ENCODE measurements around the gene ANKUB1. TPM values are rescaled to one million over a fixed set of nuclear protein-coding genes. Genes with fewer than 3 reads are reported as not detected.

Gene ANKUB1
- total and polyA plus RNA-seq, 10 of the 15 experiments (the other 5 are each of a cell fraction or from before 2014, with no cell fraction given) = 0.08 TPM; not detected in 9

DNA sequence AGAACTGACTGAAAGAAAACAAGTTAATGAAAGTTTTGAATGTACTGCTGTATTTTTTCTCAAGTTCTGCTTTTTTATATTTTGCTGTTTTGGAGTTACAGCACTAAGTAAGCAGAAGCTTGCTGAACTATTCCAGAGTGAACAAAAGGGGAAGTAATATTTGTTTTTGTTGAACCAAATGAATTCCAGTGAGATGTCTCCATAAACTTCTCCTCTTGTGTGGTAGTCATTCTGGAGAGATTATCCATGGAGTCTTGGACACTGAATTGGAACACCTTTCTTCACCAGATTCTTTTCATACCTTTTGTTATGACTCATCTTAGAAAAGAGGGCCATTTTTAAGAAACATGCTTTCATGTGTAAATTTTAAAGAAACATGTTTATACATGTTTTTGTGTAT is 8.8 kb downstream of the ANKUB1 start:
- H2AFZ ChIP-seq (ENCODE audit: control insufficient read depth, low read depth, low read length) = peak overlapping the region; percentile 10; the same call in 1 of the 2 replicates
- no peak for DNase-seq (ENCODE audit: low read depth, low spot score)
- no peak for FAIRE-seq

DNA sequence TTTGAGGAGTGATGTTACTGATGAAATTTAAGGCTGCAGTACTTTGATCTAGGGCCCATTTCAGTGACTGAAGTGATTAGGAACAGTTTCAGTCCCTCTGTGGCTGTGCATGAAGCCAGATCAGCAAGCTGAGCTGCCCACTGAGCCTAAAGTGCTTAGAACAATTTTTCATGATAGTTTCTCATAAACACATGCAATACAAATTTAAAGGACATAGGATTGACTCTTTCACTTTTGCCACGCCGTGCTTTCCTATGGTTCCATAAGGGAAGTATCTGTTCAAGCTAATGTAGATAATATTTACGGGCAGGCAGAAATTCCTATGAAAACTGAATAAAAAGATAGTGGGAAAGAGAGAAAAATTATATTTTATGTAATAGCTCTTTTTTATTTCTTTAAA is 10.6 kb downstream of the ANKUB1 start:
- Histone ChIP-seq H3K79me2 (ENCODE audit: control insufficient read depth, insufficient read depth, low read length) (no peaks in the 10 kb centered on the region), H3K27ac (ENCODE audit: control insufficient read depth, insufficient read depth) (no peak overlapping the region), H3K9me3 (replicated peaks; ENCODE audit: control insufficient read depth, insufficient read depth, low read length) (no peaks in the 10 kb centered on the region; the same call in 2 of the 3 replicates), H2AFZ (ENCODE audit: control insufficient read depth, low read depth, low read length) (no peak overlapping the region), H3K4me3 (no peak overlapping the region), H4K20me1 (ENCODE audit: control insufficient read depth, insufficient read depth) (no peaks in the 10 kb centered on the region), H3K4me1 (ENCODE audit: control insufficient read depth, insufficient read depth, low read length) (peaks cover 4% of the 10 kb centered on the region), H3K27me3 (replicated peaks in 1 of 2; ENCODE audit: control insufficient read depth in 2 of 2, insufficient read depth in 2 of 2, low read length in 1 of 2) (no peaks in the 10 kb centered on the region; a peak in 1 of 4 replicates), H3K36me3 (ENCODE audit: control insufficient read depth in 2 of 2, insufficient read depth in 2 of 2, low read length in 1 of 2) (no peaks in the 10 kb centered on the region), H3K4me2 (ENCODE audit: control insufficient read depth, insufficient read depth) (peak overlapping the region; percentile 59; the same call in 1 of the 2 replicates), H3K9ac (ENCODE audit: control insufficient read depth, insufficient read depth, low read length) (no peak overlapping the region)
- ATAC-seq = no peak
- DNase-seq (ENCODE audit: low read depth, low spot score) = no peak
- FAIRE-seq = no peak
- ChIA-PET RAD21 (ENCODE audit: unreplicated experiment) (interaction anchor here (1.0 kb wide), 2 partner anchors 213 to 272 kb away, joined by 3 to 4 read pairs; no protein-coding TSS in a partner anchor), CTCF (interaction anchor here (0.7 to 2.9 kb wide), 7 partner anchors 10 to 281 kb away, joined by 3 to 26 read pairs (median 4); no protein-coding TSS in a partner anchor), SMC1A (ENCODE audit: uncharacterized antibody, unreplicated experiment) (interaction anchor here (0.7 to 1.9 kb wide), 3 partner anchors 9 to 149 kb away, joined by 3 to 7 read pairs (median 4); no protein-coding TSS in a partner anchor), POLR2A (no interaction called here)
- in situ Hi-C loops (cut with MboI) = no loop called here
- no TSS peak for BruUV-seq (replicated peaks)
- intact Hi-C loops (cut with micrococcal nuclease; ENCODE audit: unreplicated experiment) = no loop called here
- 97% methylated on average over 3 of the region's 3 CpGs for WGBS (ENCODE audit: insufficient coverage, insufficient replicate concordance, low lambda C conversion rate, missing lambda C conversion rate)
- TF ChIP-seq RB1 (IDR thresholded peaks at IDR 0.05; ENCODE audit: borderline replicate concordance) (no peak), FOS (IDR thresholded peaks at IDR 0.05; ENCODE audit: borderline replicate concordance, extremely low read depth, insufficient read length) (no peak), BHLHE40 (IDR thresholded peaks at IDR 0.05; ENCODE audit: borderline replicate concordance in 1 of 2, low read depth in 2 of 2, low read length in 1 of 2) (no peak), TAF1 (IDR thresholded peaks at IDR 0.05; ENCODE audit: borderline replicate concordance, low read depth, low read length) (no peak), CREM (IDR thresholded peaks at IDR 0.05; ENCODE audit: low read depth) (no peak), ZNF622 (IDR thresholded peaks at IDR 0.05) (no peak), SKIL (IDR thresholded peaks at IDR 0.05; ENCODE audit: low read depth, poor library complexity, severe bottlenecking) (no peak)
- TF ChIP-seq, protein P1, sequence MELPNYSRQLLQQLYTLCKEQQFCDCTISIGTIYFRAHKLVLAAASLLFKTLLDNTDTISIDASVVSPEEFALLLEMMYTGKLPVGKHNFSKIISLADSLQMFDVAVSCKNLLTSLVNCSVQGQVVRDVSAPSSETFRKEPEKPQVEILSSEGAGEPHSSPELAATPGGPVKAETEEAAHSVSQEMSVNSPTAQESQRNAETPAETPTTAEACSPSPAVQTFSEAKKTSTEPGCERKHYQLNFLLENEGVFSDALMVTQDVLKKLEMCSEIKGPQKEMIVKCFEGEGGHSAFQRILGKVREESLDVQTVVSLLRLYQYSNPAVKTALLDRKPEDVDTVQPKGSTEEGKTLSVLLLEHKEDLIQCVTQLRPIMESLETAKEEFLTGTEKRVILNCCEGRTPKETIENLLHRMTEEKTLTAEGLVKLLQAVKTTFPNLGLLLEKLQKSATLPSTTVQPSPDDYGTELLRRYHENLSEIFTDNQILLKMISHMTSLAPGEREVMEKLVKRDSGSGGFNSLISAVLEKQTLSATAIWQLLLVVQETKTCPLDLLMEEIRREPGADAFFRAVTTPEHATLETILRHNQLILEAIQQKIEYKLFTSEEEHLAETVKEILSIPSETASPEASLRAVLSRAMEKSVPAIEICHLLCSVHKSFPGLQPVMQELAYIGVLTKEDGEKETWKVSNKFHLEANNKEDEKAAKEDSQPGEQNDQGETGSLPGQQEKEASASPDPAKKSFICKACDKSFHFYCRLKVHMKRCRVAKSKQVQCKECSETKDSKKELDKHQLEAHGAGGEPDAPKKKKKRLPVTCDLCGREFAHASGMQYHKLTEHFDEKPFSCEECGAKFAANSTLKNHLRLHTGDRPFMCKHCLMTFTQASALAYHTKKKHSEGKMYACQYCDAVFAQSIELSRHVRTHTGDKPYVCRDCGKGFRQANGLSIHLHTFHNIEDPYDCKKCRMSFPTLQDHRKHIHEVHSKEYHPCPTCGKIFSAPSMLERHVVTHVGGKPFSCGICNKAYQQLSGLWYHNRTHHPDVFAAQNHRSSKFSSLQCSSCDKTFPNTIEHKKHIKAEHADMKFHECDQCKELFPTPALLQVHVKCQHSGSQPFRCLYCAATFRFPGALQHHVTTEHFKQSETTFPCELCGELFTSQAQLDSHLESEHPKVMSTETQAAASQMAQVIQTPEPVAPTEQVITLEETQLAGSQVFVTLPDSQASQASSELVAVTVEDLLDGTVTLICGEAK (IDR thresholded peaks at IDR 0.05; ENCODE audit: borderline replicate concordance) = no peak

More for the DNA sequence above, 8.8 kb downstream of the ANKUB1 start:
- Histone ChIP-seq H3K9me3 (replicated peaks; ENCODE audit: control insufficient read depth, insufficient read depth, low read length) (no peaks in the 10 kb centered on the region; the same call in 2 of the 3 replicates), H3K4me2 (ENCODE audit: control insufficient read depth, insufficient read depth) (no peak overlapping the region), H4K20me1 (ENCODE audit: control insufficient read depth, insufficient read depth) (no peaks in the 10 kb centered on the region), H3K27ac (ENCODE audit: control insufficient read depth, insufficient read depth) (no peak overlapping the region), H3K36me3 (ENCODE audit: control insufficient read depth in 2 of 2, insufficient read depth in 2 of 2, low read length in 1 of 2) (no peaks in the 10 kb centered on the region), H3K27me3 (replicated peaks in 1 of 2; ENCODE audit: control insufficient read depth in 2 of 2, insufficient read depth in 2 of 2, low read length in 1 of 2) (no peaks in the 10 kb centered on the region), H3K4me3 (no peak overlapping the region), H3K4me1 (ENCODE audit: control insufficient read depth, insufficient read depth, low read length) (peaks cover 4% of the 10 kb centered on the region), H3K79me2 (ENCODE audit: control insufficient read depth, insufficient read depth, low read length) (no peaks in the 10 kb centered on the region), H3K9ac (ENCODE audit: control insufficient read depth, insufficient read depth, low read length) (no peak overlapping the region)
- ATAC-seq = no peak; the same call in 1 of the 3 replicates
- intact Hi-C loops (cut with micrococcal nuclease; ENCODE audit: unreplicated experiment) (no loop called here), in situ Hi-C loops (cut with MboI) (no loop called here)
- SMC1A ChIA-PET (ENCODE audit: uncharacterized antibody, unreplicated experiment) = interaction anchor here (1.1 kb wide), 1 partner anchor 274 kb away, joined by 3 read pairs; no protein-coding TSS in a partner anchor
- CTCF ChIA-PET = interaction anchor here (0.7 to 2.9 kb wide), 3 partner anchors 12 to 25 kb away, joined by 3 to 26 read pairs (median 18); no protein-coding TSS in a partner anchor
- RAD21 ChIA-PET (ENCODE audit: unreplicated experiment) = no interaction called here
- BruUV-seq (replicated peaks) = no TSS peak
- POLR2A ChIA-PET = no interaction called here
- TF ChIP-seq RAD21 (IDR thresholded peaks at IDR 0.05; ENCODE audit: insufficient read depth, low read depth, low read length) (no peak), JUNB (IDR thresholded peaks at IDR 0.05) (peak; percentile 44; the same call in 1 of the 2 replicates)

Measured in GM12878 (cell line).